SK-N-SH treated with all-trans-retinoic acid at 6 μM for 48 hours (cell line): ENCODE results near the gene CITED1.

Experiments used
- ATAC-seq: fragments of 200-7000 bp; cut with Tn5 transposase; 3 replicates; pipeline ENCODE4 v1.9.1; 2020; ENCODE audit warnings: mild to moderate bottlenecking, moderate library complexity
- ARNTL ChIP-seq: fragments of 450-650 bp; formaldehyde crosslinking; IDR thresholded peaks from 2 replicates; pipeline ENCODE4 v1.5.0; 2020; ENCODE audit warnings: low read depth, mild to moderate bottlenecking, moderate library complexity, borderline replicate concordance
- CSDC2 ChIP-seq: fragments of 250-450 bp; sonication (Bioruptor Pico); IDR thresholded peaks from 2 replicates; pipeline ENCODE4 v1.5.0; 2020; ENCODE audit warnings: mild to moderate bottlenecking, moderate library complexity
- ISL1 ChIP-seq: fragments of 250-450 bp; sonication (Bioruptor Pico); IDR thresholded peaks from 2 replicates; pipeline ENCODE4 v2.1.2; 2022; ENCODE audit warnings: mild to moderate bottlenecking, moderate library complexity
- OSR1 ChIP-seq: fragments of 250-450 bp; sonication (Bioruptor Pico); IDR thresholded peaks from 2 replicates; pipeline ENCODE4 v1.8.0; 2022; ENCODE audit warnings: moderate library complexity, mild to moderate bottlenecking, inconsistent platforms
- PPARA ChIP-seq: fragments of 250-450 bp; sonication (Bioruptor Pico); IDR thresholded peaks from 2 replicates; pipeline ENCODE4 v1.5.0; 2020; ENCODE audit warnings: mild to moderate bottlenecking, borderline replicate concordance
- RARB ChIP-seq: fragments of 250-450 bp; sonication (Bioruptor Pico); IDR thresholded peaks from 2 replicates; pipeline ENCODE4 v1.8.0; 2021; ENCODE audit warnings: mild to moderate bottlenecking, moderate library complexity
- SNAI2 ChIP-seq: fragments of 250-450 bp; sonication (Bioruptor Pico); IDR thresholded peaks from 2 replicates; pipeline ENCODE4 v1.5.0; 2020; ENCODE audit warnings: mild to moderate bottlenecking, moderate library complexity
- TCF4 ChIP-seq: fragments of 250-450 bp; sonication (Bioruptor Pico); IDR thresholded peaks from 2 replicates; pipeline ENCODE4 v1.8.0; 2021; ENCODE audit warnings: mild to moderate bottlenecking, moderate library complexity, borderline replicate concordance
- ZFP3 ChIP-seq: fragments of 250-450 bp; sonication (Bioruptor Pico); IDR thresholded peaks from 2 replicates; pipeline ENCODE4 v1.5.0; 2020; ENCODE audit warnings: mild to moderate bottlenecking, moderate library complexity
- ZFP30 ChIP-seq: fragments of 450-650 bp; formaldehyde crosslinking; IDR thresholded peaks from 2 replicates; pipeline ENCODE4 v1.5.0; 2022; ENCODE audit warnings: mild to moderate bottlenecking, moderate library complexity
- ZNF565 ChIP-seq: fragments of 450-650 bp; formaldehyde crosslinking; conservative IDR thresholded peaks from 2 replicates; pipeline ENCODE4 v1.5.0; 2020; ENCODE audit warnings: low read depth, mild to moderate bottlenecking, moderate library complexity
- ZNF70 ChIP-seq: fragments of 450-650 bp; formaldehyde crosslinking; IDR thresholded peaks from 2 replicates; pipeline ENCODE4 v1.5.0; 2020; ENCODE audit warnings: mild to moderate bottlenecking, moderate library complexity
- ZNF8 ChIP-seq: fragments of 450-650 bp; formaldehyde crosslinking; IDR thresholded peaks from 2 replicates; pipeline ENCODE4 v1.5.0; 2020; ENCODE audit warnings: mild to moderate bottlenecking, moderate library complexity
- TF ChIP-seq, protein P1 (sequence below): fragments of 250-450 bp; sonication (Bioruptor Pico); IDR thresholded peaks from 2 replicates; pipeline ENCODE4 v1.5.0; 2020; ENCODE audit warnings: mild to moderate bottlenecking, moderate library complexity
- TF ChIP-seq, protein P2 (sequence below): fragments of 250-450 bp; sonication (Bioruptor Pico); IDR thresholded peaks from 2 replicates; pipeline ENCODE4 v1.8.0; 2021; ENCODE audit warnings: low read depth, mild to moderate bottlenecking, moderate library complexity, borderline replicate concordance
- TF ChIP-seq, protein P3 (sequence below): fragments of 250-450 bp; sonication (Bioruptor Pico); IDR thresholded peaks from 2 replicates; pipeline ENCODE4 v1.5.1; 2020; ENCODE audit warnings: low read depth, mild to moderate bottlenecking, moderate library complexity
- TF ChIP-seq, protein P4 (sequence below): fragments of 250-450 bp; sonication (Bioruptor Pico); IDR thresholded peaks from 2 replicates; pipeline ENCODE4 v1.5.1; 2021; ENCODE audit warnings: mild to moderate bottlenecking, moderate library complexity

The CITED1 gene

DNA sequence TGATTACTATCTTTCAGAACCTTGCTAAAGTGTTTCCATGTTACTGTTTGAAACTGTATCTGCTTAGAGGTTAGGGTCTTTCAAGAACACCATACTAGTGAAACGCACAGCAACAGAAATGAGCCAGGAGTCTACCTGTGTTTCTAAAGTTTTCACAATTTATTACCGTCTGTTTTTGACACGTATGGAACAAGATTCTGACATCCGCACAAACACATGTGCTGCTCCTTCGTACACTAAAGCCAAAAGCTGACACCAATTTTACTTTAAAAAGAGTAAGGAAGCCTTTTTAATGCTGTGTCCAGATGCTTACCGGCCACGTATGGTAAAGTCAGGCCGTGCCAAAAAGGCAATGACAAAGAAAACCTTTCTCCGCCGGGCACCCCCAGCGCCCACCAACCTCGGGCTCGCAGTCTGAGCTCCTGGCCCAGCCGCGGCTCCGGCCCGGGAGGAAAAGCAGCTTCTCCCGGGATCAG, 29.2 kb downstream of the CITED1 start (continued):
- TF ChIP-seq, protein P1, sequence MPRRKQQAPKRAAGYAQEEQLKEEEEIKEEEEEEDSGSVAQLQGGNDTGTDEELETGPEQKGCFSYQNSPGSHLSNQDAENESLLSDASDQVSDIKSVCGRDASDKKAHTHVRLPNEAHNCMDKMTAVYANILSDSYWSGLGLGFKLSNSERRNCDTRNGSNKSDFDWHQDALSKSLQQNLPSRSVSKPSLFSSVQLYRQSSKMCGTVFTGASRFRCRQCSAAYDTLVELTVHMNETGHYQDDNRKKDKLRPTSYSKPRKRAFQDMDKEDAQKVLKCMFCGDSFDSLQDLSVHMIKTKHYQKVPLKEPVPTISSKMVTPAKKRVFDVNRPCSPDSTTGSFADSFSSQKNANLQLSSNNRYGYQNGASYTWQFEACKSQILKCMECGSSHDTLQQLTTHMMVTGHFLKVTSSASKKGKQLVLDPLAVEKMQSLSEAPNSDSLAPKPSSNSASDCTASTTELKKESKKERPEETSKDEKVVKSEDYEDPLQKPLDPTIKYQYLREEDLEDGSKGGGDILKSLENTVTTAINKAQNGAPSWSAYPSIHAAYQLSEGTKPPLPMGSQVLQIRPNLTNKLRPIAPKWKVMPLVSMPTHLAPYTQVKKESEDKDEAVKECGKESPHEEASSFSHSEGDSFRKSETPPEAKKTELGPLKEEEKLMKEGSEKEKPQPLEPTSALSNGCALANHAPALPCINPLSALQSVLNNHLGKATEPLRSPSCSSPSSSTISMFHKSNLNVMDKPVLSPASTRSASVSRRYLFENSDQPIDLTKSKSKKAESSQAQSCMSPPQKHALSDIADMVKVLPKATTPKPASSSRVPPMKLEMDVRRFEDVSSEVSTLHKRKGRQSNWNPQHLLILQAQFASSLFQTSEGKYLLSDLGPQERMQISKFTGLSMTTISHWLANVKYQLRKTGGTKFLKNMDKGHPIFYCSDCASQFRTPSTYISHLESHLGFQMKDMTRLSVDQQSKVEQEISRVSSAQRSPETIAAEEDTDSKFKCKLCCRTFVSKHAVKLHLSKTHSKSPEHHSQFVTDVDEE (CRISPR knock-in tag): no peak
- TF ChIP-seq CSDC2 (CRISPR knock-in tag): no peak
- no peak for TF ChIP-seq ZFP3 (CRISPR knock-in tag)
- no peak for TF ChIP-seq TCF4 (CRISPR knock-in tag)
- no peak for TF ChIP-seq PPARA (CRISPR knock-in tag)
- no peak for TF ChIP-seq OSR1

DNA sequence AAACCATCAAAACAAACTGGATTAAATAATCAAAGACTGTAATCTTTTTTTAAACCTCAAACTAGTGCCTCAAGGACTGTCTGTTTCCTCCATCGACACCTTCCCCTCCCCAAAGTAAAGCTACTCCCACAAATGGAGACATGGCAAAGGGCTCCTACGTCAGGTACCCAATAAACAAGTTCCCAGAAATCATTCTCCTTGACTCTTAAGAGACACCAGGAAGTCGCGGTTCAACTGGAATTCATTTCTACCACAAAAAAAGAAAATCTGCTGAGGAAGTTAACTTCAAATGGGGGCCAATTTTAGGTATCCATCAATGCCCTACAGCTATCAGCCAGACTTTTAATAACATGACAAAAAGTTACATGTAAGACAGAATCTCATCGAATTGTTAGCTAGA, 31.2 kb downstream of the CITED1 start:
- no peak for ATAC-seq
- TF ChIP-seq SNAI2: no peak
- no peak for TF ChIP-seq RARB (CRISPR knock-in tag)
- no peak for TF ChIP-seq ZNF70 (CRISPR knock-in tag)
- TF ChIP-seq ZNF8 (CRISPR knock-in tag): no peak
- no peak for TF ChIP-seq ARNTL (CRISPR knock-in tag)
- no peak for TF ChIP-seq ZNF565 (CRISPR knock-in tag)
- TF ChIP-seq ISL1 (CRISPR knock-in tag): no peak
- TF ChIP-seq, protein P2, sequence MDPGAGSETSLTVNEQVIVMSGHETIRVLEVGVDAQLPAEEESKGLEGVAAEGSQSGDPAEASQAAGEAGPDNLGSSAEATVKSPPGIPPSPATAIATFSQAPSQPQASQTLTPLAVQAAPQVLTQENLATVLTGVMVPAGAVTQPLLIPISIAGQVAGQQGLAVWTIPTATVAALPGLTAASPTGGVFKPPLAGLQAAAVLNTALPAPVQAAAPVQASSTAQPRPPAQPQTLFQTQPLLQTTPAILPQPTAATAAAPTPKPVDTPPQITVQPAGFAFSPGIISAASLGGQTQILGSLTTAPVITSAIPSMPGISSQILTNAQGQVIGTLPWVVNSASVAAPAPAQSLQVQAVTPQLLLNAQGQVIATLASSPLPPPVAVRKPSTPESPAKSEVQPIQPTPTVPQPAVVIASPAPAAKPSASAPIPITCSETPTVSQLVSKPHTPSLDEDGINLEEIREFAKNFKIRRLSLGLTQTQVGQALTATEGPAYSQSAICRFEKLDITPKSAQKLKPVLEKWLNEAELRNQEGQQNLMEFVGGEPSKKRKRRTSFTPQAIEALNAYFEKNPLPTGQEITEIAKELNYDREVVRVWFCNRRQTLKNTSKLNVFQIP (CRISPR knock-in tag): no peak
- TF ChIP-seq, protein P3, sequence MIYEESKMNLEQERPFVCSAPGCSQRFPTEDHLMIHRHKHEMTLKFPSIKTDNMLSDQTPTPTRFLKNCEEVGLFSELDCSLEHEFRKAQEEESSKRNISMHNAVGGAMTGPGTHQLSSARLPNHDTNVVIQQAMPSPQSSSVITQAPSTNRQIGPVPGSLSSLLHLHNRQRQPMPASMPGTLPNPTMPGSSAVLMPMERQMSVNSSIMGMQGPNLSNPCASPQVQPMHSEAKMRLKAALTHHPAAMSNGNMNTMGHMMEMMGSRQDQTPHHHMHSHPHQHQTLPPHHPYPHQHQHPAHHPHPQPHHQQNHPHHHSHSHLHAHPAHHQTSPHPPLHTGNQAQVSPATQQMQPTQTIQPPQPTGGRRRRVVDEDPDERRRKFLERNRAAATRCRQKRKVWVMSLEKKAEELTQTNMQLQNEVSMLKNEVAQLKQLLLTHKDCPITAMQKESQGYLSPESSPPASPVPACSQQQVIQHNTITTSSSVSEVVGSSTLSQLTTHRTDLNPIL (CRISPR knock-in tag): no peak
- TF ChIP-seq, all 23 proteins: peak for 0

DNA sequence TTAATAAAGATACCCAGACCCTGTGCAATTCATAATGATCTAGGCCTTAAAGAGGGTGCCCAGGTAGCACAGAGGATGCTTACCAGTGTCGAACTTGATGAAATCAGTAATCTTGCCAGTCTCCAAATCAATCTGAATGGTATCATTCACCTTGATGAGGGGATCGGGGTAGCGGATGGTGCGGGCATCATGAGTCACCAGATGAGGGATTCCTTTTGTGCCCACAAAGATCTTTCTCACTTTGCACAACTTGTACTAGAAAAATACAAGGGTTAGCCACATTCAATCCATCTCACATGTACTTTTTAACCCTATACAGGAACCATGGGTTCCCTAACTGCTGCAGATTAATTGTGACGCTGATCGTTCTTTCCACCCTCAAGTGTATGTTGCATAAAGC, 32.0 kb downstream of the CITED1 start:
- no peak for TF ChIP-seq ARNTL (CRISPR knock-in tag)
- TF ChIP-seq ZFP30 (CRISPR knock-in tag): no peak
- TF ChIP-seq ZFP3 (CRISPR knock-in tag): no peak
- no peak for ATAC-seq

DNA sequence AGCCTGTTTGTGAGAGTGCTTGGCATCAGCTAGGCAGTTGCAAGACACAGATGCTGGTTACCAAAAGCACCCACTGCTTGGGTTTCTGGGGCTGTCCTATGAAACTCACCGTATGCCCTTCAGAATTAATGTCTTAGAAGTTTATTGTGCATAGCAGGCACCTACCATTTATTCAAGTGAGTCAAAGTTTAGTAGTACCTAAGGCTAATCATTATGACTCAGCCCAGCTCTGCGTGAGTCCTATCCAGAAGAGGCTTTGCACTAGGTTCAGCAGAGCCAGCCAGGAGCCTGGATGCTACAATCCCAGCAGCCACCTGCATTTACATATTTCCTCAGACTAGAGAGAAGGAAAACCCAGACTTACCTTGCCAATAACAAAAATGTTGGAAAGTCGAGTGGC, 32.8 kb downstream of the CITED1 start:
- peak; percentile 11; the same call in 2 of the 3 replicates for ATAC-seq
- TF ChIP-seq, protein P3 (CRISPR knock-in tag): no peak
- TF ChIP-seq, protein P4, sequence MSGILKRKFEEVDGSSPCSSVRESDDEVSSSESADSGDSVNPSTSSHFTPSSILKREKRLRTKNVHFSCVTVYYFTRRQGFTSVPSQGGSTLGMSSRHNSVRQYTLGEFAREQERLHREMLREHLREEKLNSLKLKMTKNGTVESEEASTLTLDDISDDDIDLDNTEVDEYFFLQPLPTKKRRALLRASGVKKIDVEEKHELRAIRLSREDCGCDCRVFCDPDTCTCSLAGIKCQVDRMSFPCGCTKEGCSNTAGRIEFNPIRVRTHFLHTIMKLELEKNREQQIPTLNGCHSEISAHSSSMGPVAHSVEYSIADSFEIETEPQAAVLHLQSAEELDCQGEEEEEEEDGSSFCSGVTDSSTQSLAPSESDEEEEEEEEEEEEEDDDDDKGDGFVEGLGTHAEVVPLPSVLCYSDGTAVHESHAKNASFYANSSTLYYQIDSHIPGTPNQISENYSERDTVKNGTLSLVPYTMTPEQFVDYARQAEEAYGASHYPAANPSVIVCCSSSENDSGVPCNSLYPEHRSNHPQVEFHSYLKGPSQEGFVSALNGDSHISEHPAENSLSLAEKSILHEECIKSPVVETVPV (CRISPR knock-in tag): no peak
- TF ChIP-seq, protein P2 (CRISPR knock-in tag): no peak
- TF ChIP-seq ZFP3 (CRISPR knock-in tag) (no peak), SNAI2 (no peak)
